Measurements from ENCODE around the gene TTC31. TPM values are rescaled to one million over a fixed set of nuclear protein-coding genes. Genes with fewer than 3 reads are reported as not detected.

The TTC31 gene
- total RNA-seq, 1 experiment from 2014 or later, result 26.4 TPM

GRCh38 chr2:74507926-74508520, 25.1 kb downstream of the TTC31 start:
- peak; percentile 48 for ATAC-seq
- Histone ChIP-seq H3K27me3 (ENCODE audit: insufficient read depth, low read length) (no peaks in the 10 kb centered on the region), H3K9me2 (ENCODE audit: insufficient read depth) (no peaks in the 10 kb centered on the region), H3K4me3 (replicated peaks in 1 of 2; ENCODE audit: low read depth in 1 of 2, low read length in 2 of 2) (peak overlapping the region; percentile 85 to 93), H3K9ac (ENCODE audit: low read length) (peak overlapping the region; percentile 85), H3K4me1 (ENCODE audit: control insufficient read depth in 1 of 2, insufficient read depth in 2 of 2, low read length in 2 of 2) (peaks cover 22 to 41% of the 10 kb centered on the region in 2 experiments), H4K20me1 (ENCODE audit: insufficient read depth) (no peaks in the 10 kb centered on the region), H3K36me3 (ENCODE audit: control insufficient read depth in 1 of 2, insufficient read depth in 2 of 2, low read length in 2 of 2) (peaks cover 3 to 16% of the 10 kb centered on the region in 2 experiments; a peak in 2 of 4 replicates), H3K27ac (ENCODE audit: low read depth, low read length) (peak overlapping the region; percentile 91), H3K79me2 (ENCODE audit: insufficient read depth, low read length) (peaks cover 22% of the 10 kb centered on the region), H3K9me3 (ENCODE audit: control insufficient read depth in 1 of 2, insufficient read depth in 1 of 2, low read depth in 1 of 2, low read length in 2 of 2) (no peaks in the 10 kb centered on the region), H3K4me2 (ENCODE audit: low read length) (peak overlapping the region; percentile 99), H2AFZ (ENCODE audit: low read depth, low read length, poor library complexity, severe bottlenecking) (no peak overlapping the region)
- intact Hi-C loops (cut with micrococcal nuclease), result no loop called here
- TF ChIP-seq ZFX (IDR thresholded peaks at IDR 0.05) (peak; percentile 58; the same call in 1 of the 2 replicates), EZH2 (IDR thresholded peaks at IDR 0.05) (no peak)
- BruUV-seq (replicated peaks), result TSS peak; percentile 74
- DNase-seq (ENCODE audit: low read depth, low spot score), result no peak
- ChIA-PET RAD21 (ENCODE audit: low non-redundant PET in 1 of 2, low total read pairs in 2 of 2, uncharacterized antibody in 2 of 2, unreplicated experiment in 2 of 2) (no interaction called here), CTCF (no interaction called here), POLR2A (interaction anchor here (0.9 to 1.8 kb wide), 3 partner anchors 18 to 50 kb away, joined by 3 to 7 read pairs (median 3); partner anchors contain the start of genes AUP1, DQX1, HTRA2 and WBP1)

- H3K9me3 ChIP-seq (ENCODE audit: control insufficient read depth in 1 of 2, insufficient read depth in 1 of 2, low read depth in 1 of 2, low read length in 2 of 2), result no peaks in the 10 kb centered on the region
- RAD21 ChIA-PET (ENCODE audit: low non-redundant PET in 1 of 2, low total read pairs in 2 of 2, uncharacterized antibody in 2 of 2, unreplicated experiment in 2 of 2), result no interaction called here
- BruUV-seq (replicated peaks), result no TSS peak
- ATAC-seq, result no peak
- H3K27me3 ChIP-seq (ENCODE audit: insufficient read depth, low read length), result no peaks in the 10 kb centered on the region
- no peak overlapping the region for H3K27ac ChIP-seq (ENCODE audit: low read depth, low read length)
- no peaks in the 10 kb centered on the region for H4K20me1 ChIP-seq (ENCODE audit: insufficient read depth)
- peaks cover 3 to 8% of the 10 kb centered on the region in 2 experiments; a peak in 1 of 4 replicates for H3K36me3 ChIP-seq (ENCODE audit: control insufficient read depth in 1 of 2, insufficient read depth in 2 of 2, low read length in 2 of 2)
- TF ChIP-seq CBX3 (IDR thresholded peaks at IDR 0.05; ENCODE audit: low read depth) (no peak), ZFX (IDR thresholded peaks at IDR 0.05) (no peak), JUND (IDR thresholded peaks at IDR 0.05) (no peak), REST (IDR thresholded peaks at IDR 0.05; ENCODE audit: low read depth) (no peak), SIN3A (IDR thresholded peaks at IDR 0.05; ENCODE audit: low read depth) (no peak), EZH2 (IDR thresholded peaks at IDR 0.05) (no peak), FOSL1 (IDR thresholded peaks at IDR 0.05; ENCODE audit: low read depth) (no peak), EGR1 (IDR thresholded peaks at IDR 0.05; ENCODE audit: low read depth) (no peak)
- H2AFZ ChIP-seq (ENCODE audit: low read depth, low read length, poor library complexity, severe bottlenecking), result no peak overlapping the region
- no peaks in the 10 kb centered on the region for H3K9me2 ChIP-seq (ENCODE audit: insufficient read depth)
- H3K79me2 ChIP-seq (ENCODE audit: insufficient read depth, low read length), result peaks cover 19% of the 10 kb centered on the region
- intact Hi-C loops (cut with micrococcal nuclease), result no loop called here
- H3K4me3 ChIP-seq (replicated peaks in 1 of 2; ENCODE audit: low read depth in 1 of 2, low read length in 2 of 2), result no peak overlapping the region
- peaks cover 14 to 27% of the 10 kb centered on the region in 2 experiments; a peak in 3 of 4 replicates for H3K4me1 ChIP-seq (ENCODE audit: control insufficient read depth in 1 of 2, insufficient read depth in 2 of 2, low read length in 2 of 2)
- CTCF ChIA-PET, result no interaction called here
- no peak overlapping the region for H3K4me2 ChIP-seq (ENCODE audit: low read length)
- POLR2A ChIA-PET, result interaction anchor here (1.1 kb wide), 2 partner anchors 10 to 12 kb away, joined by 3 read pairs; no protein-coding TSS in a partner anchor
- H3K9ac ChIP-seq (ENCODE audit: low read length), result no peak overlapping the region
- no peak for DNase-seq (ENCODE audit: low read depth, low spot score)
These were observed 27.4 kb downstream of the TTC31 start for GRCh38 chr2:74510272-74510671.
